HCT116 (cell line): Measurements from ENCODE around the gene ENOX1. TPM values are rescaled to one million over a fixed set of nuclear protein-coding genes. Genes with fewer than 3 reads are reported as not detected.

Source experiments
- ATAC-seq: fragments of 200-7000 bp; cut with Tn5 transposase; 2 replicates; pipeline ENCODE4 v1.9.1; 2020; ENCODE audit warnings: mild to moderate bottlenecking, moderate library complexity
- BruUV-seq: library from RNA; stranded (reverse); fragments of 400-500 nt; replicated peaks from 2 replicates; lab custom pipeline; 2021; lab: Mats Ljungman, UMichigan
- CTCF ChIA-PET: fragments of 300-600 bp; sonication (Branson Sonifier 250); formaldehyde crosslinking; loops from one replicate; lab custom pipeline; 2021; ENCODE audit warnings: antibody characterized with exemption; lab: Charles Lee
- POLR2A ChIA-PET: fragments of 300-600, 350-600 bp; sonication (Branson Sonifier 250); formaldehyde crosslinking; loops from one replicate; lab custom pipeline; 2021; ENCODE audit warnings: antibody characterized with exemption; lab: Charles Lee
- RAD21 ChIA-PET, 2 experiments: fragments of 300-600 bp; sonication (Branson Sonifier 250); formaldehyde crosslinking; loops; one replicate each; lab custom pipeline; 2023; ENCODE audit warnings: low total read pairs in 2 of 2; ENCODE audit not compliant: uncharacterized antibody in 2 of 2, unreplicated experiment in 2 of 2, low non-redundant PET in 1 of 2; lab: Charles Lee
- DNase-seq: peaks from one replicate; pipeline ENCODE4 v3.0.0-alpha.2; 2010; ENCODE audit warnings: low read depth, low spot score
- H2AFZ ChIP-seq: fragments of 200-600 bp; shearing (Covaris generic), sonication (generic); 2 replicates; pipeline ENCODE4 v1.6.1; 2017; ENCODE audit warnings: low read depth, mixed run types, mixed read lengths, antibody characterized with exemption, low read length; ENCODE audit not compliant: poor library complexity, severe bottlenecking
- H3K27ac ChIP-seq: 2 replicates; pipeline ENCODE4 v1.5.1; 2012; ENCODE audit warnings: low read depth, low read length
- H3K27me3 ChIP-seq: fragments of 200-600 bp; sonication (generic); 2 replicates; pipeline ENCODE4 v1.6.1; 2016; ENCODE audit warnings: mixed run types, low read length, mixed read lengths; ENCODE audit not compliant: insufficient read depth
- H3K36me3 ChIP-seq, 2 experiments: fragments of 200-500 bp in 1 of 2; fragments of 200-600 bp in 1 of 2; sonication (Bioruptor generic) in 1 of 2; sonication (generic) in 1 of 2; 2 replicates each; pipeline versions ENCODE4 v1.5.1 to v1.6.1; 2014 to 2016; ENCODE audit warnings: low read length in 2 of 2, inconsistent platforms in 1 of 2, mixed read lengths in 1 of 2, mixed run types in 1 of 2; ENCODE audit not compliant: insufficient read depth in 2 of 2, control insufficient read depth in 1 of 2
- H3K4me1 ChIP-seq, 2 experiments: fragments of 200-600 bp in 1 of 2; sonication (generic) in 1 of 2; 2 replicates each; pipeline versions ENCODE4 v1.5.1 to v1.6.1; 2012 to 2017; ENCODE audit warnings: low read length in 2 of 2, inconsistent platforms in 1 of 2, mild to moderate bottlenecking in 1 of 2, mixed read lengths in 1 of 2, mixed run types in 1 of 2, moderate library complexity in 1 of 2; ENCODE audit not compliant: insufficient read depth in 2 of 2, control insufficient read depth in 1 of 2
- H3K4me2 ChIP-seq: fragments of 200-600 bp; sonication (generic); 2 replicates; pipeline ENCODE4 v1.6.1; 2017; ENCODE audit warnings: mixed run types, low read length, mixed read lengths
- H3K4me3 ChIP-seq, 2 experiments: fragments of 200-600 bp in 1 of 2; sonication (generic) in 1 of 2; replicated peaks in 1 of 2; 2 replicates each; pipeline ENCODE4 v1.5.1; 2011 to 2016; ENCODE audit warnings: low read length in 2 of 2, control low read depth in 1 of 2, low read depth in 1 of 2, mild to moderate bottlenecking in 1 of 2, mixed read lengths in 1 of 2, mixed run types in 1 of 2
- H3K79me2 ChIP-seq: fragments of 200-600 bp; sonication (generic); 2 replicates; pipeline ENCODE4 v1.6.1; 2017; ENCODE audit warnings: mild to moderate bottlenecking, mixed run types, low read length, moderate library complexity, mixed read lengths; ENCODE audit not compliant: insufficient read depth
- H3K9ac ChIP-seq: fragments of 200-600 bp; sonication (generic); 2 replicates; pipeline ENCODE4 v1.6.1; 2016; ENCODE audit warnings: low read length, mixed read lengths
- H3K9me2 ChIP-seq: fragments of 200-600 bp; sonication (generic), shearing (Covaris generic); 2 replicates; pipeline ENCODE4 v1.6.1; 2017; ENCODE audit warnings: mixed run types, mild to moderate bottlenecking, moderate library complexity; ENCODE audit not compliant: insufficient read depth
- H3K9me3 ChIP-seq, 2 experiments: fragments of 200-500 bp in 1 of 2; fragments of 200-600 bp in 1 of 2; sonication (Bioruptor generic) in 1 of 2; sonication (generic) in 1 of 2; 2 replicates each; pipeline ENCODE4 v1.6.1; 2014 to 2017; ENCODE audit warnings: low read length in 2 of 2, mixed read lengths in 2 of 2, inconsistent platforms in 1 of 2, low read depth in 1 of 2, mild to moderate bottlenecking in 1 of 2, mixed run types in 1 of 2, moderate library complexity in 1 of 2; ENCODE audit not compliant: control insufficient read depth in 1 of 2, insufficient read depth in 1 of 2
- H4K20me1 ChIP-seq: fragments of 200-600 bp; sonication (generic), shearing (Covaris generic); 2 replicates; pipeline ENCODE4 v1.6.1; 2017; ENCODE audit warnings: mixed run types, mild to moderate bottlenecking, moderate library complexity; ENCODE audit not compliant: insufficient read depth
- ATF3 ChIP-seq: IDR thresholded peaks from 2 replicates; pipeline ENCODE4 v1.6.1; 2012
- EGR1 ChIP-seq: IDR thresholded peaks from 2 replicates; pipeline ENCODE4 v1.6.1; 2012; ENCODE audit warnings: low read depth
- EZH2 ChIP-seq: fragments of 200-600 bp; sonication (generic); IDR thresholded peaks from 2 replicates; pipeline ENCODE4 v1.6.1; 2017; ENCODE audit warnings: antibody characterized with exemption, mixed run types
- JUND ChIP-seq: IDR thresholded peaks from 2 replicates; pipeline ENCODE4 v1.6.1; 2012
- MAX ChIP-seq: IDR thresholded peaks from 2 replicates; pipeline ENCODE4 v1.6.1; 2012
- POLR2A ChIP-seq: IDR thresholded peaks from 2 replicates; pipeline ENCODE4 v1.7.0; 2011; ENCODE audit warnings: borderline replicate concordance; ENCODE audit not compliant: insufficient read depth, insufficient read length; ENCODE audit errors: extremely low read depth
- POLR2AphosphoS5 ChIP-seq: IDR thresholded peaks from 2 replicates; pipeline ENCODE4 v1.6.1; 2011; ENCODE audit warnings: mild to moderate bottlenecking, low read depth, low read length, moderate library complexity
- SIN3A ChIP-seq: IDR thresholded peaks from 2 replicates; pipeline ENCODE4 v1.6.1; 2012; ENCODE audit warnings: low read depth
- SRF ChIP-seq: IDR thresholded peaks from 2 replicates; pipeline ENCODE4 v1.6.1; 2012; ENCODE audit warnings: low read depth
- TCF7L2 ChIP-seq: IDR thresholded peaks from 2 replicates; pipeline ENCODE4 v1.7.0; 2011; ENCODE audit warnings: borderline replicate concordance, inconsistent platforms; ENCODE audit not compliant: insufficient read depth, insufficient read length; ENCODE audit errors: extremely low read depth
- YY1 ChIP-seq: IDR thresholded peaks from 2 replicates; pipeline ENCODE4 v1.6.1; 2011; ENCODE audit warnings: low read length, low read depth, moderate library complexity, mild to moderate bottlenecking; ENCODE audit not compliant: insufficient replicate concordance; ENCODE audit errors: extremely low read depth
- ZBTB33 ChIP-seq: IDR thresholded peaks from 2 replicates; pipeline ENCODE4 v1.6.1; 2011; ENCODE audit warnings: mild to moderate bottlenecking, low read length, moderate library complexity; ENCODE audit not compliant: insufficient replicate concordance; ENCODE audit errors: extremely low read depth
- ZFX ChIP-seq: fragments of 450-650 bp; IDR thresholded peaks from 2 replicates; pipeline ENCODE4 v1.6.1; 2017
- ZNF274 ChIP-seq: fragments of 200-500 bp; sonication (Bioruptor generic); IDR thresholded peaks from 2 replicates; pipeline ENCODE4 v1.6.1; 2014; ENCODE audit warnings: mild to moderate bottlenecking, low read depth, low read length, inconsistent platforms
- intact Hi-C: fragments of 100-400 bp; cut with micrococcal nuclease; formaldehyde crosslinking; loops from 2 replicates; pipeline ENCODE4 v1.10.0; 2022
- total RNA-seq: library from RNA; stranded (reverse); gene quantifications from one replicate; pipeline ENCODE4 v1.2.1, GENCODE V29; 2021; ENCODE audit not compliant: unreplicated experiment

Gene ENOX1
- total RNA-seq, 1 experiment from 2014 or later, result 4.5 TPM

- Histone ChIP-seq H3K79me2 (no peaks in the 10 kb centered on the region), H3K4me2 (no peak overlapping the region), H3K27me3 (no peaks in the 10 kb centered on the region), H3K9me2 (no peaks in the 10 kb centered on the region), H3K4me3 (no peak overlapping the region), H3K27ac (no peak overlapping the region), H3K36me3 (no peaks in the 10 kb centered on the region), H4K20me1 (no peaks in the 10 kb centered on the region), H2AFZ (no peak overlapping the region), H3K9me3 (no peaks in the 10 kb centered on the region), H3K9ac (no peak overlapping the region), H3K4me1 (no peaks in the 10 kb centered on the region)
- BruUV-seq, result no TSS peak
- POLR2A ChIA-PET, result no interaction called here
- no peak for DNase-seq
- intact Hi-C loops, result no loop called here
- TF ChIP-seq ZNF274 (no peak), TCF7L2 (no peak), ZFX (no peak), YY1 (no peak), EGR1 (no peak), POLR2A (no peak), MAX (no peak), POLR2AphosphoS5 (no peak), SRF (no peak), ZBTB33 (no peak), ATF3 (no peak), EZH2 (no peak), JUND (no peak), SIN3A (no peak)
- CTCF ChIA-PET, result no interaction called here
- no peak for ATAC-seq
- RAD21 ChIA-PET, result no interaction called here
Measured at GRCh38 chr13:43221611-43222010, 565.2 kb downstream of the ENOX1 start.
